Subcutaneous abdominal adipose tissue (tissue), 5 donors: Measurements from ENCODE around the gene NPAS4.
"Not testable (repeated sequence)": the region's sequence is repeated elsewhere in the genome, so short reads cannot be mapped to it uniquely, and the experiment has no call there.

Experiments
- H3K27ac ChIP-seq: one replicate; pipeline ENCODE4 v1.7.0; 2013; ENCODE audit warnings: low read depth, mild to moderate bottlenecking, inconsistent platforms, low read length, moderate library complexity
- H3K27me3 ChIP-seq, 5 donors: one replicate each; pipeline ENCODE4 v1.7.0; 2013; ENCODE audit warnings: low read length in 5 of 5, inconsistent platforms in 1 of 5; ENCODE audit not compliant: control insufficient read depth in 5 of 5, insufficient read depth in 4 of 5
- H3K36me3 ChIP-seq, 5 donors: one replicate each; pipeline ENCODE4 v1.7.0; 2013; ENCODE audit warnings: low read length in 5 of 5; ENCODE audit not compliant: control insufficient read depth in 5 of 5, insufficient read depth in 5 of 5
- H3K4me1 ChIP-seq, 5 donors: one replicate each; pipeline ENCODE4 v1.7.0; 2013; ENCODE audit warnings: low read length in 5 of 5, mild to moderate bottlenecking in 3 of 5, moderate library complexity in 1 of 5; ENCODE audit not compliant: control insufficient read depth in 5 of 5, insufficient read depth in 5 of 5
- H3K4me3 ChIP-seq, 5 donors: one replicate each; pipeline ENCODE4 v1.7.0; 2013; ENCODE audit warnings: low read length in 5 of 5, low read depth in 1 of 5
- H3K9ac ChIP-seq, 5 donors: one replicate each; pipeline ENCODE4 v1.7.0; 2013; ENCODE audit warnings: low read length in 5 of 5, mild to moderate bottlenecking in 4 of 5, moderate library complexity in 3 of 5
- H3K9me3 ChIP-seq, 5 donors: one replicate each; pipeline ENCODE4 v1.7.0; 2013; ENCODE audit warnings: low read length in 5 of 5; ENCODE audit not compliant: control insufficient read depth in 5 of 5
- donor health status: healthy.
- donor health status: healthy.
- donor health status: healthy.
- donor health status: healthy.
- donor health status: healthy.

The NPAS4 gene

DNA sequence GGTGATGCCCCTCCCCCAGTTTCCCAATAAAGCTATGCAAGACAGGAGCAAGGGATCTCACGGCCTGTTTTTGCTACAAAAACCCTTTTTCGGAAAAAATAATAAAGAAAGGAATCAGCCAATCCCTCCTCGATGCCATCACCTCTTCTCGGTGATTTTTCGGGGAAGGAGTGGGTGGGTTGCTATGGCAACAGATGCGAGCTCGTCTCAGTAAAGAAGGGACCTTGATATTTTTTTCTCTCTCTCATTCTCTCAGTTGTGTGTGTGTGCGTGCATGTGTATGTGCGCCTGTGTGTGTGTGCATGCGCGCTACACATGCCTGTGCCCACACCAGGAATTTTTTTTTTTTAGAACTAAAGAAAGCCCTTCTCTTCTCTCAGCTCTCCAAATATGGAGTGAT lies 3.8 kb upstream of the NPAS4 start:
- Histone ChIP-seq H3K36me3 (no peaks in the 10 kb centered on the region), H3K27me3 (peaks cover 0 to 35% (median 24%) of the 10 kb centered on the region in 5 donors), H3K9ac (no peak overlapping the region), H3K4me3 (no peak overlapping the region), H3K4me1 (peaks cover 2 to 11% (median 6%) of the 10 kb centered on the region in 5 donors), H3K27ac (no peak overlapping the region), H3K9me3 (no peaks in the 10 kb centered on the region)

- H3K4me3 ChIP-seq, result no peak overlapping the region
- no peak overlapping the region for H3K9ac ChIP-seq
- peaks cover 0 to 31% (median 19%) of the 10 kb centered on the region in 5 donors for H3K27me3 ChIP-seq
- no peaks in the 10 kb centered on the region for H3K36me3 ChIP-seq
- H3K9me3 ChIP-seq, result no peaks in the 10 kb centered on the region
- H3K4me1 ChIP-seq, result peaks cover 2 to 11% (median 6%) of the 10 kb centered on the region in 5 donors
- no peak overlapping the region for H3K27ac ChIP-seq
These were observed 2.5 kb upstream of the NPAS4 start for GRCh38 chr11:66418168-66418985.

DNA sequence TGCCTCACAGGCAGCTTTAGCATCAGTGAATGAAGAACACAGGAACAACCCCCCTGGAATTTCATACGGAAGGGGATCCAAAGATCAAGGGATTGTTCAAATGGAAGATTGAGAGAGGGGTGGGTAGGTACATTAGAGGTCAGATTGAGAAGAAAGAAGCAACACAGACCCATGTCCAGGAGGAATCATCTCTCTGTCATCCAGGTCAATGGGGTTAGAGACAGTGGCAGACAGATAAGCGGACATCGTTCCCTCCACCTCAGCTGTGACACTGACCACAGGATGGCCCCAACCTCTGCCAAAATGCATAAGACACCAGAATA lies 1.9 kb upstream of the NPAS4 start:
- Histone ChIP-seq H3K27me3 (peaks cover 0 to 25% (median 17%) of the 10 kb centered on the region in 5 donors), H3K4me1 (peaks cover 2 to 11% (median 6%) of the 10 kb centered on the region in 5 donors), H3K9ac (no peak overlapping the region), H3K36me3 (no peaks in the 10 kb centered on the region), H3K27ac (no peak overlapping the region), H3K9me3 (no peaks in the 10 kb centered on the region), H3K4me3 (no peak overlapping the region)

DNA sequence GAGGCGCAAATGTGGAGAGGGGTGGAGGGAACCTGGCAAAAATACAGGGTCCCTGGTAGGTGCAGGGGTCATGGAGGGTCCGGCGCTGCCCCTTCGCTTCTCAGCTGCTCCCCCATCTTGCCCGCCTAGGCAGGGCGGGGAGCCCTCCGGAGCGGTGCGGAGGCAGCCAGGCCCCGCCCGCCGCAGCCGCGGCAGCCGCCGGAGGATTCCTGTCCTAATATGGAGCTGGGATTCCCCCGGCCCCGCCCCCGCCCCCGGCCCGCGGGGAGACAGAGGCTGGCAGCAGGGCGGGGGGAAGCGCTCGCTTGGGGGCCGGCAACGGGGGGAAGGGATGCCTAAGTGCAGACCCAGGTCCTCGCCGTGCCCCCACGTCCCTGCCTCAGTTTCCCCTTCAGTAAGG lies 1.0 kb upstream of the NPAS4 start:
- no peaks in the 10 kb centered on the region for H3K9me3 ChIP-seq
- H3K27ac ChIP-seq, result no peak overlapping the region
- no peaks in the 10 kb centered on the region for H3K36me3 ChIP-seq
- peaks cover 2 to 11% (median 6%) of the 10 kb centered on the region in 5 donors for H3K4me1 ChIP-seq
- no peak overlapping the region for H3K4me3 ChIP-seq
- H3K27me3 ChIP-seq, result peaks cover 0 to 20% (median 12%) of the 10 kb centered on the region in 5 donors
- H3K9ac ChIP-seq, result no peak overlapping the region

DNA sequence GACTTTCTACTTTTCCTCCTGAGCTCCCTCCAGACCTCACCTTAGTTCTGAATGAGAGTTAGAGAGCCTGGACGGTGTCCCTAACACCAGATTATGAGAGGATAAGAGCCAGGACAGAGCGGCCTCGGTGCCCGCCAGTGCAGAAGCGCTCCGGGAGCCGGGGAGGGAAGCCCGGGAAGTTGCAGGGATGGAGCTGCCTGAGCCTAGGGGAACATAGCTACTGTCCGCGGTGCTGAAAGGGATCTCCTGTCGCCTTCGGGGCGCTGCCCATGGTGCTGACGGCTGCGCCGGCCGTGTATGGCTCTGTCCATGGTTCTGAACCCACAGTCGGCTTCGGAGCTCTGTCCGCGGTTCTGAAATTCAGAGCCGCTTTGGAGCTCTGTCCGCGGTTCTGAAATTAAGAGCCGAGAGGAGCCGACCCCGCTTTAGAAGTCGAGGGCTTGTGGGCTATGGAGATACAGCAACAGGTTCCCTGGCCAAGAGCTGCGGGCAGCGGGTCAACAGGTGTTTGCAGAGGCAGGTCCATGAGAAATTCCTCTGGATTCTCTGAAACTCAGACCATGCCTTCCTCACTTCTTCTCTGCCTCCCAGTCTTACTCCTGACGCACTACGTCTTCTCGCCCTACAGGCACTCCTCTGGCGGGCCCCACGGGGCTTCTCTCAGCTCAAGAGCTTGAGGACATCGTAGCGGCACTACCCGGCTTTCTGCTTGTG lies 814 bp downstream of the NPAS4 start:
- H3K27me3 ChIP-seq, result peaks cover 0 to 16% (median 2%) of the 10 kb centered on the region in 5 donors
- no peaks in the 10 kb centered on the region for H3K9me3 ChIP-seq
- no peaks in the 10 kb centered on the region for H3K36me3 ChIP-seq
- no peak overlapping the region for H3K9ac ChIP-seq
- no peak overlapping the region for H3K4me3 ChIP-seq
- peaks cover 2 to 11% (median 6%) of the 10 kb centered on the region in 5 donors for H3K4me1 ChIP-seq
- no peak overlapping the region for H3K27ac ChIP-seq

- Histone ChIP-seq H3K27me3 (peaks cover 0 to 5% (median 0%) of the 10 kb centered on the region in 5 donors), H3K4me3 (no peak overlapping the region), H3K9ac (no peak overlapping the region), H3K4me1 (peaks cover 0 to 2% (median 0%) of the 10 kb centered on the region in 5 donors), H3K27ac (no peak overlapping the region), H3K9me3 (no peaks in the 10 kb centered on the region), H3K36me3 (no peaks in the 10 kb centered on the region)
These were observed 5.5 kb downstream of the NPAS4 start for GRCh38 chr11:66426314-66426713.

DNA sequence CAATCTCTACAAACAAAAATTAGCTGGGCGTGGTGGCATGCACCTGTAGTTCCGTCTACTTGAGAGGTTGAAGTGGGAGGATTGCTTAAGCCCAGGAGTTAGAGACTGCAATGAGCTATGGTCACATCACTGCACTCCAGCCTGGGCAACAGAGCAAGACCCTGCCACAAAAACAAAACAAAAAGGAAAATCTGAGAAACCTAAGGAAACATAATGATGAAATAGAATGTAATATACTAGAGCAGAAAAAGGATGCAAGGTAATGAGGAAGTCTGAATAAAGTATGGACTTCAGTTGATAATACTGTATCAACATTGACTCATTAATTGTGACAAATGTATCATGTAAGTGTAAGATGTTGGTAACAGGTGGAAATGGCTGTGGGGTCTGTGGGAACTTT lies 8.1 kb downstream of the NPAS4 start:
- Histone ChIP-seq H3K27ac (no peak overlapping the region), H3K27me3 (peaks cover 0 to 5% (median 0%) of the 10 kb centered on the region in 5 donors), H3K4me3 (no peak overlapping the region), H3K4me1 (no peaks in the 10 kb centered on the region), H3K9me3 (no peaks in the 10 kb centered on the region), H3K36me3 (peaks cover 0 to 9% (median 0%) of the 10 kb centered on the region in 5 donors), H3K9ac (no peak overlapping the region)

DNA sequence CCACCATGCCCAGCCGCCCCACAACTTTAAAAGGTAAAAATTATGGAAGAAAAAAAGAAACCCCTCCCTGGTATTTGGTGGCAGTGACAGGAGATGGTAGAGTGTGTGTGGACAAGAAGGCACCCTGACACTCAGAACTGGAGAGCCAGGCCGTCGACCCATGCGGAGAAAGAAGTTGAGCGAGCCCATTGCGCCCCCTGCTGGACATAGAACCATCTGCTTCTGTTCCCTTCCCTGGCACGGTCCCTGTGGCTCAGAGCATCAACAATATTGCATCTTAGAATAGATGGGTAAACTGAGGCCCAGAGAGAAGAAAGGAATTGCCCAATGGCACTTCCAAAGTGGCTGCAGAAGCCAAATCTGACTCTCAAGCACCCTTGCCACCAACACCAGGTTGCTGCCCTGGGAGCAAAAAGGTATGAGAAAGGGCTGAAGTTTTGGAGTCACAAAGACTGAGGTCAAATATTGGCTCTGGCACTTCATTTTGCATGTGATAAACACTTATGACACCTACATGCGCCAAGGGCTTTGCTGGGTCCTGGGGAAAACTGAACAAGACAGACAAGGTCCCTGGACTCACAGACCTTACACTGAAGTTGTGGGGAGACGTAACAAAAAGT lies 9.3 kb downstream of the NPAS4 start:
- no peak overlapping the region for H3K27ac ChIP-seq
- H3K9ac ChIP-seq, result no peak overlapping the region

GRCh38 chr11:66431287-66431686 lies 10.5 kb downstream of the NPAS4 start:
- not testable (repeated sequence) for H3K9ac ChIP-seq, H3K4me3 ChIP-seq, H3K4me1 ChIP-seq, H3K27me3 ChIP-seq, H3K27ac ChIP-seq, H3K9me3 ChIP-seq
- peaks cover 4 to 26% (median 15%) of the 10 kb centered on the region in 5 donors for H3K36me3 ChIP-seq

More for the DNA sequence above, 9.3 kb downstream of the NPAS4 start:
- Histone ChIP-seq H3K4me1 (no peaks in the 10 kb centered on the region), H3K36me3 (peaks cover 3 to 14% (median 4%) of the 10 kb centered on the region in 5 donors), H3K27me3 (peaks cover 0 to 5% (median 0%) of the 10 kb centered on the region in 5 donors), H3K4me3 (no peak overlapping the region), H3K9me3 (no peaks in the 10 kb centered on the region)

- not testable (repeated sequence) for H3K9ac ChIP-seq, H3K4me3 ChIP-seq, H3K9me3 ChIP-seq, H3K27me3 ChIP-seq, H3K27ac ChIP-seq, H3K4me1 ChIP-seq
- H3K36me3 ChIP-seq, result peaks cover 4 to 31% (median 21%) of the 10 kb centered on the region in 5 donors
These were observed 11.1 kb downstream of the NPAS4 start for GRCh38 chr11:66431871-66432329.
